CD14-positive monocyte (primary cell): ENCODE results near the gene LEF1. TPM values are rescaled to one million over a fixed set of nuclear protein-coding genes. Genes with fewer than 3 reads are reported as not detected.

Experiments
- DNase-seq, 3 donors: peaks; one replicate each; pipeline ENCODE4 v3.0.0-alpha.2; 2011 to 2022
- H2AFZ ChIP-seq: 2 replicates; pipeline ENCODE4 v1.6.0; 2012; ENCODE audit warnings: mild to moderate bottlenecking, low read depth, low read length, inconsistent platforms; ENCODE audit not compliant: insufficient read depth, poor library complexity, severe bottlenecking
- H3K27ac ChIP-seq, 2 donors: 1 replicate in 1 of 2; 2 replicates in 1 of 2; pipeline ENCODE4 v1.5.1; 2012 to 2013; ENCODE audit warnings: low read length in 2 of 2, control low read depth in 1 of 2, inconsistent platforms in 1 of 2, low read depth in 1 of 2, mild to moderate bottlenecking in 1 of 2
- H3K27me3 ChIP-seq, 2 donors: one replicate each; pipeline versions ENCODE4 v1.6.0 to v1.6.1; 2011 to 2013; ENCODE audit warnings: low read length in 2 of 2; ENCODE audit not compliant: control insufficient read depth in 2 of 2, insufficient read depth in 2 of 2
- H3K36me3 ChIP-seq, 2 donors: replicated peaks in 1 of 2; 1 replicate in 1 of 2; 2 replicates in 1 of 2; pipeline versions ENCODE4 v1.5.1 to v1.6.1; 2012 to 2013; ENCODE audit warnings: low read length in 2 of 2, control low read depth in 1 of 2, inconsistent platforms in 1 of 2, mild to moderate bottlenecking in 1 of 2; ENCODE audit not compliant: insufficient read depth in 2 of 2, control insufficient read depth in 1 of 2
- H3K4me1 ChIP-seq, 2 donors: 1 replicate in 1 of 2; 2 replicates in 1 of 2; pipeline versions ENCODE4 v1.5.1 to v1.6.1; 2012 to 2013; ENCODE audit warnings: low read length in 2 of 2, control low read depth in 1 of 2, inconsistent platforms in 1 of 2, mild to moderate bottlenecking in 1 of 2, moderate library complexity in 1 of 2; ENCODE audit not compliant: insufficient read depth in 2 of 2, control insufficient read depth in 1 of 2
- H3K4me2 ChIP-seq: replicated peaks from 2 replicates; pipeline ENCODE3; 2012; ENCODE audit warnings: low read length, moderate library complexity, mild to moderate bottlenecking; ENCODE audit not compliant: poor library complexity, severe bottlenecking; ENCODE audit errors: extremely low read depth
- H3K4me3 ChIP-seq, 3 experiments: fragments of 200-600 bp in 1 of 3; sonication (generic) in 1 of 3; replicated peaks in 1 of 3; 1 replicate in 2 of 3; 2 replicates in 1 of 3; pipeline ENCODE4 v1.5.1; 2011 to 2013; ENCODE audit warnings: low read length in 3 of 3, mild to moderate bottlenecking in 3 of 3, control low read depth in 2 of 3, low read depth in 2 of 3, inconsistent platforms in 1 of 3, moderate library complexity in 1 of 3
- H3K79me2 ChIP-seq: 2 replicates; pipeline ENCODE4 v1.6.0; 2012; ENCODE audit warnings: mild to moderate bottlenecking, control low read depth, inconsistent platforms, low read length, moderate library complexity; ENCODE audit not compliant: insufficient read depth
- H3K9ac ChIP-seq: 2 replicates; pipeline ENCODE4 v1.6.0; 2017; ENCODE audit warnings: low read length, mild to moderate bottlenecking; ENCODE audit not compliant: insufficient read depth, poor library complexity, severe bottlenecking
- H3K9me3 ChIP-seq, 2 donors: replicated peaks in 1 of 2; 1 replicate in 1 of 2; 2 replicates in 1 of 2; pipeline versions ENCODE4 v1.5.1 to v1.6.1; 2012 to 2013; ENCODE audit warnings: low read length in 2 of 2, control low read depth in 1 of 2; ENCODE audit not compliant: control insufficient read depth in 1 of 2, insufficient read depth in 1 of 2
- H4K20me1 ChIP-seq: 2 replicates; pipeline ENCODE4 v1.6.0; 2012; ENCODE audit warnings: mild to moderate bottlenecking, low read length, control low read depth, moderate library complexity; ENCODE audit not compliant: insufficient read depth
- H3K27ac Mint-ChIP-seq, 7 donors: one replicate each; pipeline ENCODE4 v1.8.0; 2020; ENCODE audit warnings: mild to moderate bottlenecking in 7 of 7, mixed read lengths in 7 of 7, moderate library complexity in 6 of 7, inconsistent platforms in 2 of 7
- H3K27me3 Mint-ChIP-seq, 3 donors: one replicate each; pipeline ENCODE4 v1.8.0; 2021 to 2022; ENCODE audit warnings: low read depth in 3 of 3, mild to moderate bottlenecking in 3 of 3, mixed read lengths in 3 of 3, moderate library complexity in 3 of 3, inconsistent platforms in 1 of 3
- H3K36me3 Mint-ChIP-seq, 2 donors: one replicate each; pipeline ENCODE4 v1.8.0; 2020; ENCODE audit warnings: mixed read lengths in 2 of 2, inconsistent platforms in 1 of 2, mild to moderate bottlenecking in 1 of 2
- H3K4me1 Mint-ChIP-seq: one replicate; pipeline ENCODE4 v1.8.0; 2020; ENCODE audit warnings: mild to moderate bottlenecking, mixed read lengths
- H3K4me3 Mint-ChIP-seq, 2 donors: one replicate each; pipeline ENCODE4 v1.8.0; 2020; ENCODE audit warnings: mild to moderate bottlenecking in 2 of 2, mixed read lengths in 2 of 2, moderate library complexity in 1 of 2
- H3K9me3 Mint-ChIP-seq, 7 donors: one replicate each; pipeline ENCODE4 v1.8.0; 2020 to 2022; ENCODE audit warnings: mixed read lengths in 7 of 7, mild to moderate bottlenecking in 6 of 7, moderate library complexity in 6 of 7, inconsistent platforms in 2 of 7
- CTCF ChIP-seq: fragments of 200-600 bp; IDR thresholded peaks from one replicate; pipeline ENCODE4 v1.8.0; 2022; ENCODE audit warnings: antibody characterized with exemption, mild to moderate bottlenecking
- WGBS: methylation state at CpG from one replicate; pipeline ENCODE4 v1.1.5; 2013; ENCODE audit warnings: missing lambda C conversion rate; ENCODE audit not compliant: insufficient coverage; 5-methylcytosine and 5-hydroxymethylcytosine counted together
- intact Hi-C, 2 donors: fragments of 100-400 bp; cut with micrococcal nuclease; formaldehyde crosslinking; loops; one replicate each; pipeline versions ENCODE4 v1.15.0 to v1.15.1; 2023
- polyA plus RNA-seq, 3 donors: library from polyadenylated mRNA; depleted of rRNA in 1 of 3; unstranded in 2 of 3; stranded (reverse) in 1 of 3; fragments of 300-500 nt in 2 of 3; fragments of >200 nt in 1 of 3; fragmentation: Illumina TruSeq in 2 of 3; gene quantifications; 1 replicate in 2 of 3; 2 replicates in 1 of 3; pipeline ENCODE4 v1.2.3, GENCODE V29; 2012 to 2021

The LEF1 gene
- polyA plus RNA-seq, 3 donors, result 0.29 to 1.3 (median 0.61) TPM

- no peaks in the 10 kb centered on the region for H3K36me3 ChIP-seq
- Mint-ChIP-seq H3K36me3 (peaks cover 0 to 10% of the 10 kb centered on the region in 2 donors), H3K4me3 (peak overlapping the region; percentile 39 to 86), H3K4me1 (peaks cover 42% of the 10 kb centered on the region), H3K9me3 (peaks cover 0 to 17% (median 13%) of the 10 kb centered on the region in 7 donors), H3K27ac (no peak overlapping the region), H3K27me3 (peaks cover 80 to 95% (median 85%) of the 10 kb centered on the region in 3 donors)
- H3K79me2 ChIP-seq, result no peaks in the 10 kb centered on the region
- no peak for TF ChIP-seq CTCF
- intact Hi-C loops, result no loop called here
- H2AFZ ChIP-seq, result no peak overlapping the region
- H3K4me2 ChIP-seq, result peak overlapping the region; percentile 71
- H3K4me1 ChIP-seq, result peaks cover 18 to 44% of the 10 kb centered on the region in 2 donors
- 5% methylated on average over 28 of the region's 52 CpGs for WGBS
- no peak overlapping the region for H3K9ac ChIP-seq
- H3K27ac ChIP-seq, result no peak overlapping the region
- H3K4me3 ChIP-seq, result peak overlapping the region in 1 of 3 experiments; percentile 66
- H3K27me3 ChIP-seq, result peaks cover 78 to 90% of the 10 kb centered on the region in 2 donors
- H3K9me3 ChIP-seq, result peaks cover 0 to 40% of the 10 kb centered on the region in 2 donors
- no peaks in the 10 kb centered on the region for H4K20me1 ChIP-seq
- DNase-seq, result no peak
Measured at GRCh38 chr4:108171339-108172230, 2.9 kb upstream of the LEF1 start.

DNA sequence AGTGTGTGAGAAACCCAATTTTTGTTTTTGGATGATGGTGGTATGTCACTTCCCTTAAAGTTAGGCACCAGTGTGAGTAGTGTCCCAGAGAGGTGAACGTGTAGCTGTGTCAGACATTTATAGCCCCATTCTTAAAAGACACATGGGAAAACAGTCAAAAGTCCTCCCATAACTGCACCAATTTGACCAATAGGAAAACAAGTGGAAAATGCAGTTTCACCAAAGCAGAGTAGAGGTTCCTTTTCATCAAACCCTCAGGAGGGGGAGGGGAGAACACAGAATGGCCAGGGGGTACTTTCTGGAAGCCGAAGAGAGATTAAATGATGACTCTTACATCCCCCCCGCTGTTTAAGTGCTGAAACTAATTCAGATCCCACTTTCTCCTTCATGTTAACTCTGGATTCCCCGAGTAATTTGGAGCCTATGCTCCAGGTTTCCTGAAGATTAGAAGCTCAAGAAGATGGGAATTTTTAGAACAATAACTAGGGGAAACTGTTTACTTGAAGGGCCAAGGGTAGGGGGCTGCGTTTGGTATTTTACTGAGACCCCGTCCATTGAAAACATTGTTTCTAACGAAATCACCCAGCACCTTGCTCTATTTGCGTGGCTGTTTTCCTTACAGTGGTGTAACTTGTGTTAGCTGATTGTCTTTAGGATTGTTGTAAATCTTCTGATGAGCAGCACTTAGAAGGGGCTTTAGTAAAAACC is 2.1 kb upstream of the LEF1 start:
- no peak overlapping the region for H2AFZ ChIP-seq
- H3K9me3 Mint-ChIP-seq, result peaks cover 0 to 18% (median 13%) of the 10 kb centered on the region in 7 donors
- DNase-seq, result no peak
- no peak overlapping the region for H3K4me2 ChIP-seq
- H3K4me3 ChIP-seq, result no peak overlapping the region
- peaks cover 84 to 91% of the 10 kb centered on the region in 2 donors for H3K27me3 ChIP-seq
- H3K9ac ChIP-seq, result no peak overlapping the region
- 6% methylated on average over 2 of the region's 8 CpGs for WGBS
- peaks cover 18 to 44% of the 10 kb centered on the region in 2 donors for H3K4me1 ChIP-seq
- peaks cover 44% of the 10 kb centered on the region for H3K4me1 Mint-ChIP-seq
- H3K27ac ChIP-seq, result no peak overlapping the region
- H3K27ac Mint-ChIP-seq, result peak overlapping the region in 1 of 7 donors; percentile 6
- no peaks in the 10 kb centered on the region for H3K36me3 ChIP-seq
- intact Hi-C loops, result no loop called here
- TF ChIP-seq CTCF, result no peak
- H3K9me3 ChIP-seq, result peaks cover 0 to 46% of the 10 kb centered on the region in 2 donors
- H3K36me3 Mint-ChIP-seq, result peaks cover 0 to 10% of the 10 kb centered on the region in 2 donors
- peaks cover 88 to 98% (median 90%) of the 10 kb centered on the region in 3 donors for H3K27me3 Mint-ChIP-seq
- no peaks in the 10 kb centered on the region for H4K20me1 ChIP-seq
- H3K79me2 ChIP-seq, result no peaks in the 10 kb centered on the region
- peak overlapping the region in 1 of 2 donors; percentile 91 for H3K4me3 Mint-ChIP-seq
